IMR-90 (cell line): ENCODE data around the gene NDUFAF8. TPM values are rescaled to one million over a fixed set of nuclear protein-coding genes. Genes with fewer than 3 reads are reported as not detected.

Source experiments
- ATAC-seq: fragments of 200-7000 bp; cut with Tn5 transposase; 2 replicates; pipeline ENCODE4 v1.9.1; 2020; ENCODE audit warnings: low read depth, mild to moderate bottlenecking, moderate library complexity
- BruUV-seq: library from RNA; stranded (reverse); fragments of 400-500 nt; replicated peaks from 2 replicates; lab custom pipeline; 2021; lab: Mats Ljungman, UMichigan
- CTCF ChIA-PET: fragments of 300-600 bp; formaldehyde crosslinking; extraction: SDS; loops from one replicate; lab custom pipeline; 2021; ENCODE audit warnings: antibody characterized with exemption; lab: Yijun Ruan, JAX
- POLR2A ChIA-PET: fragments of 300-600 bp; sonication (Branson Sonifier 250); formaldehyde crosslinking; loops from one replicate; lab custom pipeline; 2022; ENCODE audit warnings: antibody characterized with exemption; ENCODE audit not compliant: unreplicated experiment; lab: Charles Lee
- DNase-seq: peaks from one replicate; pipeline ENCODE4 v3.0.0; 2013
- H2AFZ ChIP-seq: replicated peaks from 2 replicates; pipeline ENCODE3; 2013; ENCODE audit warnings: low read length, mild to moderate bottlenecking; ENCODE audit not compliant: poor library complexity
- H2AK5ac ChIP-seq: 2 replicates; pipeline ENCODE4 v1.6.1; 2013; ENCODE audit warnings: low read depth, low read length, inconsistent platforms
- H2AK9ac ChIP-seq: replicated peaks from 2 replicates; pipeline ENCODE3; 2013; ENCODE audit warnings: mild to moderate bottlenecking, low read depth, low read length, moderate library complexity; ENCODE audit not compliant: poor library complexity
- H2BK120ac ChIP-seq: 2 replicates; pipeline ENCODE4 v1.6.1; 2013; ENCODE audit warnings: low read depth, low read length, inconsistent platforms
- H2BK15ac ChIP-seq: 3 replicates; pipeline ENCODE4 v1.6.1; 2013; ENCODE audit warnings: low read depth, low read length, inconsistent platforms
- H2BK20ac ChIP-seq: 2 replicates; pipeline ENCODE4 v1.6.1; 2013; ENCODE audit warnings: low read depth, mild to moderate bottlenecking, inconsistent platforms, low read length, moderate library complexity
- H2BK5ac ChIP-seq: 2 replicates; pipeline ENCODE4 v1.6.1; 2013; ENCODE audit warnings: mild to moderate bottlenecking, low read depth, low read length, inconsistent platforms; ENCODE audit not compliant: poor library complexity, severe bottlenecking
- H3K14ac ChIP-seq: replicated peaks from 2 replicates; pipeline ENCODE4 v1.6.1; 2013; ENCODE audit warnings: low read depth, low read length, inconsistent platforms
- H3K18ac ChIP-seq: 2 replicates; pipeline ENCODE4 v1.6.1; 2013; ENCODE audit warnings: low read depth, low read length, control low read depth
- H3K23ac ChIP-seq: 2 replicates; pipeline ENCODE4 v1.6.1; 2013; ENCODE audit warnings: low read depth, low read length, inconsistent platforms
- H3K27ac ChIP-seq: 2 replicates; pipeline ENCODE4 v1.5.1; 2013; ENCODE audit warnings: mild to moderate bottlenecking, control low read depth, low read length; ENCODE audit not compliant: insufficient read depth
- H3K27me3 ChIP-seq: 2 replicates; pipeline ENCODE4 v1.6.1; 2013; ENCODE audit warnings: low read length; ENCODE audit not compliant: control insufficient read depth, insufficient read depth
- H3K36me3 ChIP-seq: 2 replicates; pipeline ENCODE4 v1.6.1; 2013; ENCODE audit warnings: low read length, mixed read lengths; ENCODE audit not compliant: control insufficient read depth, insufficient read depth
- H3K4ac ChIP-seq: 2 replicates; pipeline ENCODE4 v1.6.1; 2013; ENCODE audit warnings: low read depth, low read length, inconsistent platforms
- H3K4me1 ChIP-seq: 2 replicates; pipeline ENCODE4 v1.6.1; 2013; ENCODE audit warnings: low read length, mixed read lengths; ENCODE audit not compliant: control insufficient read depth, insufficient read depth
- H3K4me2 ChIP-seq: 2 replicates; pipeline ENCODE4 v1.6.1; 2013; ENCODE audit warnings: low read depth, mild to moderate bottlenecking, control low read depth, low read length, moderate library complexity
- H3K4me3 ChIP-seq: 2 replicates; pipeline ENCODE4 v1.5.1; 2013; ENCODE audit warnings: low read depth, mild to moderate bottlenecking, control low read depth, low read length, moderate library complexity; ENCODE audit not compliant: insufficient read depth
- H3K56ac ChIP-seq: 2 replicates; pipeline ENCODE4 v1.6.1; 2013; ENCODE audit warnings: low read length, inconsistent platforms; ENCODE audit not compliant: insufficient read depth; ENCODE audit errors: extremely low read depth
- H3K79me1 ChIP-seq, 2 experiments: 2 replicates each; pipeline ENCODE4 v1.6.1; 2013; ENCODE audit warnings: low read length in 2 of 2, inconsistent platforms in 1 of 2, low read depth in 1 of 2
- H3K9ac ChIP-seq: 2 replicates; pipeline ENCODE4 v1.6.1; 2013; ENCODE audit warnings: low read depth, low read length, control low read depth
- H3K9me1 ChIP-seq: 2 replicates; pipeline ENCODE4 v1.6.1; 2013; ENCODE audit warnings: low read length, inconsistent platforms; ENCODE audit not compliant: insufficient read depth
- H3K9me3 ChIP-seq: 2 replicates; pipeline ENCODE4 v1.6.1; 2013; ENCODE audit warnings: low read length; ENCODE audit not compliant: control insufficient read depth, insufficient read depth
- H4K20me1 ChIP-seq: 2 replicates; pipeline ENCODE4 v1.6.1; 2013; ENCODE audit warnings: low read length, inconsistent platforms; ENCODE audit not compliant: insufficient read depth
- H4K5ac ChIP-seq: 2 replicates; pipeline ENCODE4 v1.6.1; 2013; ENCODE audit warnings: mild to moderate bottlenecking, low read depth, low read length, control low read depth
- H4K8ac ChIP-seq, 2 experiments: 2 replicates each; pipeline ENCODE4 v1.6.1; 2013; ENCODE audit warnings: low read depth in 2 of 2, low read length in 2 of 2, control low read depth in 1 of 2, inconsistent platforms in 1 of 2
- H4K91ac ChIP-seq: 2 replicates; pipeline ENCODE4 v1.6.1; 2013; ENCODE audit warnings: low read depth, low read length, inconsistent platforms; ENCODE audit not compliant: insufficient read depth
- BHLHE40 ChIP-seq: fragments of 150-350 bp; IDR thresholded peaks from 2 replicates; pipeline ENCODE4 v1.6.1; 2016; ENCODE audit warnings: mild to moderate bottlenecking, low read depth, low read length
- CEBPB ChIP-seq: IDR thresholded peaks from 2 replicates; pipeline ENCODE4 v1.6.1; 2012; ENCODE audit warnings: low read depth, low read length, improper control_type of control experiment
- CHD1 ChIP-seq: IDR thresholded peaks from 2 replicates; pipeline ENCODE4 v1.6.1; 2012; ENCODE audit warnings: low read depth, low read length, improper control_type of control experiment
- ELK1 ChIP-seq: fragments of 150-350 bp; IDR thresholded peaks from 2 replicates; pipeline ENCODE4 v1.6.1; 2016; ENCODE audit warnings: low read depth, mild to moderate bottlenecking, low read length, moderate library complexity, borderline replicate concordance
- MAFK ChIP-seq: IDR thresholded peaks from 2 replicates; pipeline ENCODE4 v1.6.1; 2012; ENCODE audit warnings: low read depth, low read length, improper control_type of control experiment
- MAZ ChIP-seq: IDR thresholded peaks from 2 replicates; pipeline ENCODE4 v1.6.1; 2012; ENCODE audit warnings: low read depth, mild to moderate bottlenecking, low read length, improper control_type of control experiment, moderate library complexity, borderline replicate concordance
- NFE2L2 ChIP-seq: fragments of 150-350 bp; IDR thresholded peaks from 2 replicates; pipeline ENCODE4 v1.6.1; 2016; ENCODE audit warnings: low read depth, mild to moderate bottlenecking, low read length
- POLR2A ChIP-seq: IDR thresholded peaks from 2 replicates; pipeline ENCODE4 v1.6.1; 2012; ENCODE audit warnings: mild to moderate bottlenecking, low read depth, low read length
- RAD21 ChIP-seq: IDR thresholded peaks from 2 replicates; pipeline ENCODE4 v1.6.1; 2012; ENCODE audit warnings: low read length, improper control_type of control experiment
- RCOR1 ChIP-seq: IDR thresholded peaks from 2 replicates; pipeline ENCODE4 v1.6.1; 2012; ENCODE audit warnings: mild to moderate bottlenecking, low read length, improper control_type of control experiment; ENCODE audit not compliant: insufficient replicate concordance
- RFX5 ChIP-seq: IDR thresholded peaks from 2 replicates; pipeline ENCODE4 v1.8.0; 2012; ENCODE audit warnings: low read depth, mild to moderate bottlenecking, low read length, moderate library complexity
- SMC3 ChIP-seq: fragments of 150-350 bp; IDR thresholded peaks from 2 replicates; pipeline ENCODE4 v1.6.1; 2016; ENCODE audit warnings: low read depth, mild to moderate bottlenecking, antibody characterized with exemption, low read length, moderate library complexity
- WGBS, 2 experiments: methylation state at CpG; one replicate each; pipeline versions ENCODE4 v1.1.5 to v1.1.7; 2013; ENCODE audit warnings: missing lambda C conversion rate in 2 of 2; ENCODE audit not compliant: insufficient read length in 1 of 2; ENCODE audit errors: extremely low coverage in 2 of 2; 5-methylcytosine and 5-hydroxymethylcytosine counted together
- dilution Hi-C: fragments of 300-500 bp; cut with HindIII; formaldehyde crosslinking; loops from one replicate; pipeline ENCODE4 v1.14.3; 2018; ENCODE audit warnings: low sequenced_read_pairs; ENCODE audit not compliant: unreplicated experiment
- in situ Hi-C: fragments of 300-500 bp; cut with MboI; formaldehyde crosslinking; loops from 3 replicates; pipeline ENCODE4 v1.14.3; 2019; ENCODE audit warnings: low sequenced_read_pairs, inconsistent platforms, mixed read lengths
- intact Hi-C: fragments of 100-400 bp; cut with micrococcal nuclease; formaldehyde crosslinking; loops from 2 replicates; pipeline ENCODE4 v1.10.0; 2022
- polyA plus RNA-seq, 3 experiments: library from polyadenylated mRNA; depleted of rRNA; stranded (reverse); fragments of >200 nt; gene quantifications; 2 replicates each; pipeline ENCODE4 v1.2.3, GENCODE V29; 2012; ENCODE audit warnings: low replicate concordance in 1 of 3
- total RNA-seq: library from RNA; depleted of rRNA; stranded (reverse); fragments of >200 nt; gene quantifications from 2 replicates; pipeline ENCODE4 v1.2.3, GENCODE V29; 2012
- TF ChIP-seq, protein P1 (sequence below): conservative IDR thresholded peaks from 2 replicates; pipeline ENCODE4 v1.5.1; 2012; ENCODE audit warnings: mild to moderate bottlenecking, low read depth, low read length, improper control_type of control experiment

Gene NDUFAF8
- total and polyA plus RNA-seq, 2 of the 4 experiments (the other 2 are of a cell fraction), result 11.1 to 65.0 TPM

DNA sequence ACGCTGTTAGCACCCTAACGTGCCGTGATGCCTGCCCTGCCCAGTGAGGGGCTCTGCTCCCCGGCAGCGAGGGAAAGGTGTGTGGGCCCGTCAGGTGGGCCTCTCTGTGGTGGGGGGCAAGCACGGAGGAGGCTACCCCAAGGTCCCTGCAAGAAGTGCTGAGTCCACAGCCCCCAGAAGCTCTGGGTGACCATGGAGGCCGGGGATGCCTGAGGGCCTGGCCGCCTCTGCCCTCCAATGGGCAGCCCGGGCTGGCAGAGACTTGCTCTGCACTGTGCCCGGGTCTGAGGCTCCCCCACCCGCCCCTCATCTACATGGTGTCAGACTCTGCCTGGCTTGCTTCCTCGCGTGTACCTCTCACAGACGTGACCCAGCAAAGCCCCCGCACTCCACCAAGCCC, 43.8 kb downstream of the NDUFAF8 start:
- no peak overlapping the region for H2BK120ac ChIP-seq
- in situ Hi-C loops, result no loop called here
- no peak overlapping the region for H3K18ac ChIP-seq

More for the DNA sequence above, 43.8 kb downstream of the NDUFAF8 start:
- no TSS peak for BruUV-seq
- DNase-seq, result no peak
- no peak overlapping the region for H3K27ac ChIP-seq
- H3K4me2 ChIP-seq, result no peak overlapping the region
- peaks cover 22% of the 10 kb centered on the region for H4K20me1 ChIP-seq
- no peak overlapping the region for H3K9ac ChIP-seq
- no peak overlapping the region for H3K4me3 ChIP-seq
- dilution Hi-C loops, result no loop called here
- H3K27me3 ChIP-seq, result no peaks in the 10 kb centered on the region
- H2BK5ac ChIP-seq, result no peak overlapping the region
- no peak overlapping the region for H2AK5ac ChIP-seq
- H3K9me1 ChIP-seq, result no peaks in the 10 kb centered on the region
- no peak overlapping the region for H4K8ac ChIP-seq
- H3K4ac ChIP-seq, result no peak overlapping the region
- ChIA-PET CTCF (no interaction called here), POLR2A (no interaction called here)
- 89% methylated on average over 8 of the region's 16 CpGs; no CpG with 5 or more reads in 1 of the 2 experiments for WGBS, 2 experiments
- no peak overlapping the region for H2AFZ ChIP-seq
- H3K79me1 ChIP-seq, result peaks cover 9 to 64% of the 10 kb centered on the region in 2 experiments
- TF ChIP-seq RFX5, result no peak
- TF ChIP-seq, protein P1, sequence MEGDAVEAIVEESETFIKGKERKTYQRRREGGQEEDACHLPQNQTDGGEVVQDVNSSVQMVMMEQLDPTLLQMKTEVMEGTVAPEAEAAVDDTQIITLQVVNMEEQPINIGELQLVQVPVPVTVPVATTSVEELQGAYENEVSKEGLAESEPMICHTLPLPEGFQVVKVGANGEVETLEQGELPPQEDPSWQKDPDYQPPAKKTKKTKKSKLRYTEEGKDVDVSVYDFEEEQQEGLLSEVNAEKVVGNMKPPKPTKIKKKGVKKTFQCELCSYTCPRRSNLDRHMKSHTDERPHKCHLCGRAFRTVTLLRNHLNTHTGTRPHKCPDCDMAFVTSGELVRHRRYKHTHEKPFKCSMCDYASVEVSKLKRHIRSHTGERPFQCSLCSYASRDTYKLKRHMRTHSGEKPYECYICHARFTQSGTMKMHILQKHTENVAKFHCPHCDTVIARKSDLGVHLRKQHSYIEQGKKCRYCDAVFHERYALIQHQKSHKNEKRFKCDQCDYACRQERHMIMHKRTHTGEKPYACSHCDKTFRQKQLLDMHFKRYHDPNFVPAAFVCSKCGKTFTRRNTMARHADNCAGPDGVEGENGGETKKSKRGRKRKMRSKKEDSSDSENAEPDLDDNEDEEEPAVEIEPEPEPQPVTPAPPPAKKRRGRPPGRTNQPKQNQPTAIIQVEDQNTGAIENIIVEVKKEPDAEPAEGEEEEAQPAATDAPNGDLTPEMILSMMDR, result no peak
- TF ChIP-seq RCOR1, result no peak
- TF ChIP-seq MAZ, result no peak
- no peak for TF ChIP-seq POLR2A
- TF ChIP-seq ELK1, result no peak
- TF ChIP-seq RAD21, result no peak
- TF ChIP-seq NFE2L2, result no peak
- no peak for TF ChIP-seq BHLHE40
- no peak for TF ChIP-seq SMC3
- no peak for TF ChIP-seq MAFK
- TF ChIP-seq CEBPB, result no peak
- no peak for TF ChIP-seq CHD1
- H4K91ac ChIP-seq, result no peak overlapping the region
- no peak overlapping the region for H3K56ac ChIP-seq
- H3K9me3 ChIP-seq, result no peaks in the 10 kb centered on the region
- H3K4me1 ChIP-seq, result peaks cover 4% of the 10 kb centered on the region; the same call in 1 of the 2 replicates
- H3K14ac ChIP-seq, result no peak overlapping the region
- H2AK9ac ChIP-seq, result no peak overlapping the region
- no peak overlapping the region for H2BK20ac ChIP-seq
- no peak overlapping the region for H3K23ac ChIP-seq
- no peak overlapping the region for H2BK15ac ChIP-seq
- H4K5ac ChIP-seq, result no peak overlapping the region
- ATAC-seq, result no peak
- intact Hi-C loops, result no loop called here
- peaks cover 45% of the 10 kb centered on the region for H3K36me3 ChIP-seq
